ENCODE data around the gene SETMAR. TPM values are rescaled to one million over a fixed set of nuclear protein-coding genes. Genes with fewer than 3 reads are reported as not detected.

The SETMAR gene
- total RNA-seq, 1 donor from 2014 or later = 18.3 TPM

- H3K4me2 ChIP-seq = no peak overlapping the region
- no peaks in the 10 kb centered on the region for H3F3A ChIP-seq (ENCODE audit: low read depth)
- no peak for DNase-seq (ENCODE audit: low spot score)
- Mint-ChIP-seq H3K4me3 (no peak overlapping the region), H3K9me3 (peaks cover 10% of the 10 kb centered on the region), H3K27me3 (ENCODE audit: insufficient read depth, low read depth) (no peaks in the 10 kb centered on the region), H3K27ac (no peak overlapping the region), H3K36me3 (peaks cover 27% of the 10 kb centered on the region), H3K4me1 (no peaks in the 10 kb centered on the region)
- TF ChIP-seq, protein P1, sequence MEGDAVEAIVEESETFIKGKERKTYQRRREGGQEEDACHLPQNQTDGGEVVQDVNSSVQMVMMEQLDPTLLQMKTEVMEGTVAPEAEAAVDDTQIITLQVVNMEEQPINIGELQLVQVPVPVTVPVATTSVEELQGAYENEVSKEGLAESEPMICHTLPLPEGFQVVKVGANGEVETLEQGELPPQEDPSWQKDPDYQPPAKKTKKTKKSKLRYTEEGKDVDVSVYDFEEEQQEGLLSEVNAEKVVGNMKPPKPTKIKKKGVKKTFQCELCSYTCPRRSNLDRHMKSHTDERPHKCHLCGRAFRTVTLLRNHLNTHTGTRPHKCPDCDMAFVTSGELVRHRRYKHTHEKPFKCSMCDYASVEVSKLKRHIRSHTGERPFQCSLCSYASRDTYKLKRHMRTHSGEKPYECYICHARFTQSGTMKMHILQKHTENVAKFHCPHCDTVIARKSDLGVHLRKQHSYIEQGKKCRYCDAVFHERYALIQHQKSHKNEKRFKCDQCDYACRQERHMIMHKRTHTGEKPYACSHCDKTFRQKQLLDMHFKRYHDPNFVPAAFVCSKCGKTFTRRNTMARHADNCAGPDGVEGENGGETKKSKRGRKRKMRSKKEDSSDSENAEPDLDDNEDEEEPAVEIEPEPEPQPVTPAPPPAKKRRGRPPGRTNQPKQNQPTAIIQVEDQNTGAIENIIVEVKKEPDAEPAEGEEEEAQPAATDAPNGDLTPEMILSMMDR (IDR thresholded peaks at IDR 0.05) = no peak
- TF ChIP-seq EZH2phosphoT487 (IDR thresholded peaks at IDR 0.05) (no peak), EZH2 (IDR thresholded peaks at IDR 0.05) (no peak)
- H3K79me2 ChIP-seq (ENCODE audit: low read depth) = no peaks in the 10 kb centered on the region
- H3K9ac ChIP-seq = no peak overlapping the region
- H2AFZ ChIP-seq (replicated peaks) = no peak overlapping the region
- peaks cover 8% of the 10 kb centered on the region for H3K4me1 ChIP-seq
- no peaks in the 10 kb centered on the region for H3K27me3 ChIP-seq
- no peak overlapping the region for H3K4me3 ChIP-seq
- H3K27ac ChIP-seq = no peak overlapping the region
- no peaks in the 10 kb centered on the region for H3K9me3 ChIP-seq (ENCODE audit: low read depth)
- peaks cover 11% of the 10 kb centered on the region for H3K36me3 ChIP-seq
- H4K20me1 ChIP-seq (ENCODE audit: low read depth) = no peaks in the 10 kb centered on the region
Measured at GRCh38 chr3:4320096-4320911, 17.1 kb downstream of the SETMAR start.

- no peak for DNase-seq (ENCODE audit: low spot score)
Measured at GRCh38 chr3:4321732-4322131, 18.6 kb downstream of the SETMAR start.

DNA sequence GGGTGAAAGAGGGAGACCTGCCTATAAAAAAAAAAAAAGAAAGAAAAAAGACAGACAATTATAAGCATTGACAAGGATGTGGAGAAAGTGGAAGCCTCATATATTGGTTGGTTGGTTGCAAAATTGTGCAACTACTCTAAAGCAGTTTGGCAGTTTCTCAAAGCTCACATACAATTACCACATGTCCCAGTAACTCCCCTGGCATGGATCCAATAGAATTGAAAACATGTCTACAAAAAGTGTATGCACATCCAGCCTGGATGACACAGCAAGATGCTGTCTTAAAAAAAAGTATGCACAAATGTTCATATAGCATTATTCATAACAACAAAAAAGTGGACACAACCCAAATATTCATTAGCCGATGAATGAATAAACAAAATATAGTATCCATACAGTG, 19.5 kb downstream of the SETMAR start:
- Histone ChIP-seq H3K4me1 (peaks cover 8% of the 10 kb centered on the region), H2AFZ (replicated peaks) (no peak overlapping the region), H3K4me3 (no peak overlapping the region), H3K79me2 (ENCODE audit: low read depth) (no peaks in the 10 kb centered on the region), H3K36me3 (peaks cover 8% of the 10 kb centered on the region), H4K20me1 (ENCODE audit: low read depth) (no peaks in the 10 kb centered on the region), H3K9me3 (ENCODE audit: low read depth) (peaks cover 7% of the 10 kb centered on the region), H3F3A (ENCODE audit: low read depth) (no peaks in the 10 kb centered on the region), H3K27me3 (no peaks in the 10 kb centered on the region), H3K4me2 (no peak overlapping the region), H3K27ac (no peak overlapping the region), H3K9ac (no peak overlapping the region)
- H3K27ac Mint-ChIP-seq = no peak overlapping the region
- H3K4me1 Mint-ChIP-seq = no peaks in the 10 kb centered on the region
- H3K36me3 Mint-ChIP-seq = peaks cover 16% of the 10 kb centered on the region
- no peaks in the 10 kb centered on the region for H3K27me3 Mint-ChIP-seq (ENCODE audit: insufficient read depth, low read depth)
- TF ChIP-seq, protein P1 (IDR thresholded peaks at IDR 0.05) = no peak
- TF ChIP-seq EZH2 (IDR thresholded peaks at IDR 0.05) = no peak
- TF ChIP-seq EZH2phosphoT487 (IDR thresholded peaks at IDR 0.05) = no peak
- H3K4me3 Mint-ChIP-seq = no peak overlapping the region
- no peak for DNase-seq (ENCODE audit: low spot score)
- H3K9me3 Mint-ChIP-seq = peaks cover 7% of the 10 kb centered on the region

More at GRCh38 chr3:4321732-4322131, 18.6 kb downstream of the SETMAR start:
- Mint-ChIP-seq H3K36me3 (peaks cover 19% of the 10 kb centered on the region), H3K4me1 (no peaks in the 10 kb centered on the region), H3K27ac (no peak overlapping the region), H3K9me3 (peaks cover 6% of the 10 kb centered on the region), H3K27me3 (ENCODE audit: insufficient read depth, low read depth) (no peaks in the 10 kb centered on the region), H3K4me3 (no peak overlapping the region)
- Histone ChIP-seq H3K4me2 (no peak overlapping the region), H3F3A (ENCODE audit: low read depth) (no peaks in the 10 kb centered on the region), H3K4me1 (peaks cover 8% of the 10 kb centered on the region), H3K9ac (no peak overlapping the region), H3K9me3 (ENCODE audit: low read depth) (peaks cover under 1% of the 10 kb centered on the region), H3K79me2 (ENCODE audit: low read depth) (no peaks in the 10 kb centered on the region), H3K27me3 (no peaks in the 10 kb centered on the region), H3K36me3 (peaks cover 10% of the 10 kb centered on the region), H2AFZ (replicated peaks) (no peak overlapping the region), H4K20me1 (ENCODE audit: low read depth) (no peaks in the 10 kb centered on the region), H3K27ac (no peak overlapping the region), H3K4me3 (no peak overlapping the region)
- TF ChIP-seq, protein P1 (IDR thresholded peaks at IDR 0.05) = no peak
- TF ChIP-seq EZH2 (IDR thresholded peaks at IDR 0.05) (no peak), EZH2phosphoT487 (IDR thresholded peaks at IDR 0.05) (no peak)
